Lower leg skin (tissue), 4 donors: Measurements from ENCODE around the gene TPST1. TPM values are rescaled to one million over a fixed set of nuclear protein-coding genes. Genes with fewer than 3 reads are reported as not detected.
"Not testable (repeated sequence)": the region's sequence is repeated elsewhere in the genome, so short reads cannot be mapped to it uniquely, and the experiment has no call there.

Source experiments
- DNase-seq, 2 donors: peaks; one replicate each; pipeline ENCODE4 v3.0.0-alpha.2; 2019; ENCODE audit warnings: low spot score in 2 of 2
- H3K4me3 ChIP-seq: fragments of 200-600 bp; sonication (generic); 2 replicates; pipeline ENCODE4 v1.5.1; 2017; ENCODE audit warnings: mild to moderate bottlenecking, low read depth; ENCODE audit not compliant: poor library complexity, severe bottlenecking
- CTCF ChIP-seq, 3 donors: fragments of 450-650 bp; IDR thresholded peaks; one replicate each; pipeline ENCODE4 v1.5.1; 2016; ENCODE audit warnings: antibody characterized with exemption in 3 of 3, mild to moderate bottlenecking in 3 of 3, moderate library complexity in 2 of 3
- POLR2A ChIP-seq, 2 donors: fragments of 450-650 bp; IDR thresholded peaks; one replicate each; pipeline ENCODE4 v1.6.1; 2016 to 2017; ENCODE audit warnings: antibody characterized with exemption in 2 of 2, mild to moderate bottlenecking in 1 of 2, moderate library complexity in 1 of 2
- WGBS, 2 donors: methylation state at CpG; one replicate each; pipeline ENCODE4 v1.1.5; 2018; 5-methylcytosine and 5-hydroxymethylcytosine counted together
- intact Hi-C: fragments of 100-400 bp; cut with DNase I; formaldehyde crosslinking; loops from one replicate; pipeline ENCODE4 v1.15.0; 2023; ENCODE audit warnings: low total_unique reads
- total RNA-seq, 4 donors: library from RNA; depleted of rRNA; stranded (reverse); fragments of >200 nt; gene quantifications; one replicate each; pipeline ENCODE4 v1.1.0, GENCODE V29; 2016

The TPST1 gene
- total RNA-seq, 4 donors from 2014 or later: 10.1 to 12.8 (median 11.2) TPM

DNA sequence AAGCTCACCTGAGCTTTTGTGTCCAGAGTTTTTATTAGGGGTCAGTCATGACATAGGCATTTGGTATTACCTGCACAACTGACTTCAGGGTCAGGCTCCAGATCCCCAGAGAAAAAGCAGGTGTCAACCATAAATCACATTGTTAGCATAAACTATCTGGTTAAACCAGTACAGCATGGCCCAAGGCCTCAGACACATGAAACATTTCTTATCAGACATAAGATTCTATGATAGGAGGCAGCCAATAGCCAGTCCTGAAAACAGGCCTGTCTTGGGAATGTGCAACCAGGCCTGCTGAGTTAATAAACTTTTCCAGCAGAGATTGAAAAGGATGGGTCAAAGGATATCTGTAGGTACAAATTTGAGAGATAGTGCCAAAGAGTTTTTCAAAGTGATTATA lies 116.1 kb downstream of the TPST1 start:
- DNase-seq: peak in 1 of 2 donors; percentile 21
- no peak overlapping the region for H3K4me3 ChIP-seq
- TF ChIP-seq POLR2A (IDR thresholded peaks at IDR 0.05) (no peak), CTCF (IDR thresholded peaks at IDR 0.05) (no peak)
- intact Hi-C loops: no loop called here

DNA sequence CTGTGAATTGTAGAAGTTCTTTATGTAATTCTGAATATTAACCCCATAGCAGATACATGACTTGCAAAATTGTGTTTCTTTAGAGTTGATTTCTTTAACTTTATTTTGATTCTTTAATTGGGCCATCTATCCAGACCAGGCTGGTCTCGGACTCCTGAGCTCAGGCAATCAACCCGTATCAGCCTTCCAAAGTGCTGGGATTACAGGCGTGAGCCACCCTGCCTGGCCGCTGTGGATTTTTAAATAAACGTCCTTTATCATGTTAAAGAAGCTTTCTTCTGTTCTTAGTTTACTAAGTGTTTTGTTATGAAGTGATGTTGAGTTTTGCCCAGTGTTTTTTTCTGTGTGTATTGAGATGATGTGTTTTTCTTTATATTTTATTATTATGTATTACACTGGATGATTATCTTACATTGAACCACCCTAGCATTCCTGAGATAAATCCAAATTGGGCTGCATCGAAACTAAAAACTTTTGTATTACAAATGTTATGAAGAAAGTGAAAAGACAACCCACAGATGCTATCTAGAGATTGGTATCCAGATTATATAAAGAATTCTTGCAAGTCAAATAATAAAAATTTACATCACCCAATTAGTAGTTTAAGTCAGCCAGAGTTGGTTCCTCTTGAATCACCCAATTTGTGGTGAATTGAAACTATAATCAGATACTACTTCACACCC lies 118.1 kb downstream of the TPST1 start:
- 93 to 94% methylated on average over 6 of the region's 6 CpGs for WGBS, 2 donors

DNA sequence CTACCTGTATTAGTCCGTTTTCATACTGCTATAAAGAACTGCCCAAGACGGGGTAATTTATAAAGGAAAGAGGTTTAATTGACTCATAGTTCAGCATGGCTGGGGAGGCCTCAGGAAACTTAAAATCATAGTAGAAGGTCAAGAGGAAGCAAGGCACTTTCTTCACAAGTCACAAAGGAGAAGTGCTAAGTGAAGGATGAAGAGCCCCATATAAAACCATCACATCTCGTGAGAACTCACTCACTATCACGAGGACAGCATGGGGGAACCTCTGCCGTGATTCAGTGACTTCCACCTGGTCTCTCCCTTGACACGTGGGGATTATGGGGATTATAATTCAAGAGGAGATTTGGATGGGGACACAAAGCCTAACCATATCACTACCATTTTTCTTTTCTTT lies 119.9 kb downstream of the TPST1 start:
- H3K4me3 ChIP-seq, DNase-seq, intact Hi-C loops: not testable (repeated sequence)
- 89 to 92% methylated on average over 6 of the region's 6 CpGs for WGBS, 2 donors

More for the DNA sequence above, 118.1 kb downstream of the TPST1 start:
- no peak for TF ChIP-seq CTCF (IDR thresholded peaks at IDR 0.05)
- no peak for TF ChIP-seq POLR2A (IDR thresholded peaks at IDR 0.05)
- intact Hi-C loops: no loop called here
- H3K4me3 ChIP-seq: no peak overlapping the region
- no peak for DNase-seq

- H3K4me3 ChIP-seq: no peak overlapping the region
- DNase-seq: no peak
- TF ChIP-seq POLR2A (IDR thresholded peaks at IDR 0.05) (no peak), CTCF (IDR thresholded peaks at IDR 0.05) (no peak)
- intact Hi-C loops: no loop called here
- WGBS, 2 donors: 64 to 73% methylated on average over 1 of the region's 1 CpG
These were observed 121.5 kb downstream of the TPST1 start for GRCh38 chr7:66326501-66327215.

GRCh38 chr7:66330961-66331360 lies 125.8 kb downstream of the TPST1 start:
- peak in 1 of 2 donors; percentile 67 for DNase-seq
- intact Hi-C loops: no loop called here
- 35 to 46% methylated on average over 1 of the region's 1 CpG for WGBS, 2 donors
- TF ChIP-seq CTCF (IDR thresholded peaks at IDR 0.05): no peak
- no peak for TF ChIP-seq POLR2A (IDR thresholded peaks at IDR 0.05)
- H3K4me3 ChIP-seq: no peak overlapping the region

GRCh38 chr7:66331883-66332282 lies 126.7 kb downstream of the TPST1 start:
- no peak for TF ChIP-seq POLR2A (IDR thresholded peaks at IDR 0.05)
- no peak for TF ChIP-seq CTCF (IDR thresholded peaks at IDR 0.05)
- intact Hi-C loops: no loop called here

More at GRCh38 chr7:66331883-66332282, 126.7 kb downstream of the TPST1 start:
- no peak for DNase-seq
- no peak overlapping the region for H3K4me3 ChIP-seq
- 85 to 87% methylated on average over 6 of the region's 6 CpGs for WGBS, 2 donors
